SU-DHL-6 (cell line): Measurements from ENCODE around the gene HOPX.

Experiments
- EZH2phosphoT487 ChIP-seq: fragments of 200-600 bp; sonication (generic), shearing (Covaris generic); conservative IDR thresholded peaks from 2 replicates; pipeline ENCODE4 v1.6.1; 2018; ENCODE audit warnings: mild to moderate bottlenecking, antibody characterized with exemption, low read length, moderate library complexity, mixed read lengths
- TF ChIP-seq, protein P1 (sequence below): fragments of 200-600 bp; sonication (generic); IDR thresholded peaks from one replicate; pipeline ENCODE4 v1.5.1; 2017; ENCODE audit warnings: antibody characterized with exemption, mild to moderate bottlenecking, low read length, moderate library complexity; ENCODE audit not compliant: insufficient read depth, poor library complexity, severe bottlenecking

DNA sequence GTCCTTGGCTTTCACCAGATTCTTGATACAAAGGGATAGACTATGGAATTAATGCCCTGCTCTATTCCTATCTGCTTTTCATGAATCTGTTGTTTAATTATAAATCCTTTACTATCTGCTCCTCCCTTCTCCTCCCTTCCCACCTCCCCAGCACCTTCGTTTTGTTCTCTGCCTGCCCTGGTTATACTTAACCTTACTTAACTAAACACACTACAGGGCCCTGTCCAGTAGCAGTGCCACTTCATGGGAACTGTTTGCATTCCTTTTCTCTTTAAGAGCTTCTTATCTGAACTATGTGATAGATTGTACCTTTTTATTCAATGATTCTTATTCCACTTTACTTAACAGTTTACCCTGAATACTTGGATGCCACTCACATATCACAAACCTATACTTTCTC, 830 bp downstream of the HOPX start:
- TF ChIP-seq, protein P1, sequence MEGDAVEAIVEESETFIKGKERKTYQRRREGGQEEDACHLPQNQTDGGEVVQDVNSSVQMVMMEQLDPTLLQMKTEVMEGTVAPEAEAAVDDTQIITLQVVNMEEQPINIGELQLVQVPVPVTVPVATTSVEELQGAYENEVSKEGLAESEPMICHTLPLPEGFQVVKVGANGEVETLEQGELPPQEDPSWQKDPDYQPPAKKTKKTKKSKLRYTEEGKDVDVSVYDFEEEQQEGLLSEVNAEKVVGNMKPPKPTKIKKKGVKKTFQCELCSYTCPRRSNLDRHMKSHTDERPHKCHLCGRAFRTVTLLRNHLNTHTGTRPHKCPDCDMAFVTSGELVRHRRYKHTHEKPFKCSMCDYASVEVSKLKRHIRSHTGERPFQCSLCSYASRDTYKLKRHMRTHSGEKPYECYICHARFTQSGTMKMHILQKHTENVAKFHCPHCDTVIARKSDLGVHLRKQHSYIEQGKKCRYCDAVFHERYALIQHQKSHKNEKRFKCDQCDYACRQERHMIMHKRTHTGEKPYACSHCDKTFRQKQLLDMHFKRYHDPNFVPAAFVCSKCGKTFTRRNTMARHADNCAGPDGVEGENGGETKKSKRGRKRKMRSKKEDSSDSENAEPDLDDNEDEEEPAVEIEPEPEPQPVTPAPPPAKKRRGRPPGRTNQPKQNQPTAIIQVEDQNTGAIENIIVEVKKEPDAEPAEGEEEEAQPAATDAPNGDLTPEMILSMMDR: no peak
- TF ChIP-seq EZH2phosphoT487: no peak
